Loucy (cell line): ENCODE results near the gene RGS1.

Source experiments
- H2AFZ ChIP-seq: fragments of 200-600 bp; sonication (generic); 2 replicates; pipeline ENCODE4 v1.6.0; 2016; ENCODE audit warnings: antibody characterized with exemption, mild to moderate bottlenecking, low read length, moderate library complexity
- H3F3A ChIP-seq: fragments of 200-600 bp; 2 replicates; pipeline ENCODE4 v1.6.0; 2016; ENCODE audit warnings: antibody characterized with exemption, low read depth, mild to moderate bottlenecking
- H3K27me3 ChIP-seq: fragments of 200-600 bp; sonication (generic); 2 replicates; pipeline ENCODE4 v1.6.1; 2014; ENCODE audit warnings: low read length, mild to moderate bottlenecking; ENCODE audit not compliant: insufficient read depth, poor library complexity, severe bottlenecking
- H3K36me3 ChIP-seq: fragments of 200-600 bp; sonication (generic); 2 replicates; pipeline ENCODE4 v1.6.1; 2016; ENCODE audit warnings: low read length; ENCODE audit not compliant: insufficient read depth
- H3K4me1 ChIP-seq: fragments of 200-600 bp; sonication (generic); 2 replicates; pipeline ENCODE4 v1.5.1; 2014; ENCODE audit warnings: low read length, mild to moderate bottlenecking; ENCODE audit not compliant: insufficient read depth, poor library complexity, severe bottlenecking
- H3K4me2 ChIP-seq: fragments of 200-600 bp; sonication (generic); 2 replicates; pipeline ENCODE4 v1.6.0; 2014; ENCODE audit warnings: antibody characterized with exemption, low read length, low read depth, mild to moderate bottlenecking; ENCODE audit not compliant: poor library complexity, severe bottlenecking
- H3K4me3 ChIP-seq: fragments of 200-600 bp; sonication (generic); 2 replicates; pipeline ENCODE4 v1.5.1; 2014; ENCODE audit warnings: low read length, mild to moderate bottlenecking, mixed read lengths; ENCODE audit not compliant: poor library complexity, severe bottlenecking
- H3K79me2 ChIP-seq: fragments of 200-600 bp; sonication (generic); 2 replicates; pipeline ENCODE4 v1.6.1; 2014; ENCODE audit warnings: low read length; ENCODE audit not compliant: insufficient read depth
- H3K9ac ChIP-seq: fragments of 200-600 bp; sonication (generic); 2 replicates; pipeline ENCODE4 v1.6.0; 2014; ENCODE audit warnings: mild to moderate bottlenecking, low read depth, low read length, moderate library complexity; ENCODE audit not compliant: poor library complexity, severe bottlenecking
- H3K9me2 ChIP-seq: fragments of 200-600 bp; sonication (generic); replicated peaks from 2 replicates; pipeline ENCODE4 v1.6.1; 2016; ENCODE audit warnings: low read depth, low read length, mixed read lengths
- H3K9me3 ChIP-seq: fragments of 200-600 bp; sonication (generic); 2 replicates; pipeline ENCODE4 v1.6.1; 2014; ENCODE audit warnings: mild to moderate bottlenecking, antibody characterized with exemption, low read length, low read depth; ENCODE audit not compliant: insufficient read depth
- H4K20me1 ChIP-seq: fragments of 200-600 bp; sonication (generic); 2 replicates; pipeline ENCODE4 v1.6.0; 2014; ENCODE audit warnings: antibody characterized with exemption, low read length, mild to moderate bottlenecking; ENCODE audit not compliant: insufficient read depth, poor library complexity, severe bottlenecking
- CTCF ChIP-seq: fragments of 200-600 bp; sonication (generic); conservative IDR thresholded peaks from 2 replicates; pipeline ENCODE4 v1.5.1; 2014; ENCODE audit warnings: mild to moderate bottlenecking, antibody characterized with exemption, low read length
- EZH2phosphoT487 ChIP-seq: fragments of 200-600 bp; IDR thresholded peaks from 2 replicates; pipeline ENCODE4 v1.6.1; 2018; ENCODE audit warnings: antibody characterized with exemption, mild to moderate bottlenecking, moderate library complexity, borderline replicate concordance

RGS1 gene

GRCh38 chr1:192559115-192560006, 16.2 kb upstream of the RGS1 start:
- Histone ChIP-seq H2AFZ (no peak overlapping the region), H3K4me3 (no peak overlapping the region), H3K9ac (no peak overlapping the region)

GRCh38 chr1:192561301-192561700, 14.3 kb upstream of the RGS1 start:
- Histone ChIP-seq H3K4me1 (peaks cover 23% of the 10 kb centered on the region), H4K20me1 (no peaks in the 10 kb centered on the region), H3K27me3 (no peaks in the 10 kb centered on the region), H3K79me2 (no peaks in the 10 kb centered on the region), H3K9me2 (no peaks in the 10 kb centered on the region), H3K36me3 (no peaks in the 10 kb centered on the region), H3F3A (no peaks in the 10 kb centered on the region), H3K9me3 (no peaks in the 10 kb centered on the region), H2AFZ (no peak overlapping the region), H3K4me2 (no peak overlapping the region), H3K4me3 (no peak overlapping the region), H3K9ac (no peak overlapping the region)
- TF ChIP-seq CTCF = no peak

More at GRCh38 chr1:192559115-192560006, 16.2 kb upstream of the RGS1 start:
- H3K9me2 ChIP-seq = no peaks in the 10 kb centered on the region
- TF ChIP-seq CTCF (no peak), EZH2phosphoT487 (no peak)
- no peaks in the 10 kb centered on the region for H3K36me3 ChIP-seq
- H3K4me1 ChIP-seq = peaks cover 28% of the 10 kb centered on the region
- no peaks in the 10 kb centered on the region for H3K79me2 ChIP-seq
- H3F3A ChIP-seq = no peaks in the 10 kb centered on the region
- no peaks in the 10 kb centered on the region for H3K9me3 ChIP-seq
- no peaks in the 10 kb centered on the region for H4K20me1 ChIP-seq
- no peaks in the 10 kb centered on the region for H3K27me3 ChIP-seq
- H3K4me2 ChIP-seq = no peak overlapping the region

GRCh38 chr1:192563129-192563528, 12.4 kb upstream of the RGS1 start:
- H3K36me3 ChIP-seq = no peaks in the 10 kb centered on the region
- no peak overlapping the region for H3K4me3 ChIP-seq
- no peak overlapping the region for H3K9ac ChIP-seq
- H3K4me2 ChIP-seq = no peak overlapping the region
- no peaks in the 10 kb centered on the region for H3F3A ChIP-seq
- no peaks in the 10 kb centered on the region for H4K20me1 ChIP-seq
- H3K9me3 ChIP-seq = no peaks in the 10 kb centered on the region
- H3K9me2 ChIP-seq = no peaks in the 10 kb centered on the region
- no peaks in the 10 kb centered on the region for H3K79me2 ChIP-seq
- TF ChIP-seq EZH2phosphoT487 (no peak), CTCF (no peak)
- H3K27me3 ChIP-seq = no peaks in the 10 kb centered on the region
- peaks cover 22% of the 10 kb centered on the region for H3K4me1 ChIP-seq
- H2AFZ ChIP-seq = no peak overlapping the region
